ENCODE measurements around the gene VTI1A.

VTI1A gene

DNA sequence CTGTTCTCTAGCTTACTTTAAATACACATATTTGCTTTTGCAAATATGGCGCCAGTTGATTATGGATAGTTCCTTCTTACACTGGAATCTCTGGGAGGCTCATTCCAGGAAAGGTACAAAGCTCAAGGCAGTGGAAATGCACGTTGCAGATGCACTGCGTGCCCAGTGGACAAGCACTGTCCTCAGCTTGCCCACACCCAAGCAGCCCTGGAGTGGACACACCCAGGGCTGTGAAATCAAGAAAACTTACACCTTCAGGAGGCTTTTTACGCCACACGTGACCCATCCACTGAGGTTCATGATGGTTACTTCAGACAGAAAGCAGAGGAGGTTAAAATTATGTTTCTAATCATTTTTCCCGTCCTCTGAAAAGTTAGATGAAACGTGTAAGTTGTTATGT is 248.5 kb downstream of the VTI1A start:
- DNase-seq, result no peak

DNA sequence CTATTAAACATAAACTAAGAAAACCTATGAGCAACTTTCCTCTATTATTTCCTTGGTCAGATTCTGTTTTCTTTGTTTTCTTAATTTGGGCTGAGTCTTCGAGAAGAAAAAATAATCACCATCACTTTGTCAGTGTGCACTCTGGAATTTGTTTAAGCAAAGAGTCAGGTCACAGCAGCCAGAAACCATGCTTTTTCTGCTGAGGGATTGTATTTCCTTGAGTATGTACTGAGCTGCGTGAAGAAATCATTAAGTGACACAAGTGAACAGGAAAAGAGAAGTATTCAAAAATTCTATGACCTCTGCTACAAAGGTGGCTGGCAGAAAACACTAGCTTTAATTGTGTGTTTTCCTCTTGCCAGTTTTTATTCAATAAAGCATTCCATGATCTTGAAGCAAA is 249.6 kb downstream of the VTI1A start:
- DNase-seq, result no peak

DNA sequence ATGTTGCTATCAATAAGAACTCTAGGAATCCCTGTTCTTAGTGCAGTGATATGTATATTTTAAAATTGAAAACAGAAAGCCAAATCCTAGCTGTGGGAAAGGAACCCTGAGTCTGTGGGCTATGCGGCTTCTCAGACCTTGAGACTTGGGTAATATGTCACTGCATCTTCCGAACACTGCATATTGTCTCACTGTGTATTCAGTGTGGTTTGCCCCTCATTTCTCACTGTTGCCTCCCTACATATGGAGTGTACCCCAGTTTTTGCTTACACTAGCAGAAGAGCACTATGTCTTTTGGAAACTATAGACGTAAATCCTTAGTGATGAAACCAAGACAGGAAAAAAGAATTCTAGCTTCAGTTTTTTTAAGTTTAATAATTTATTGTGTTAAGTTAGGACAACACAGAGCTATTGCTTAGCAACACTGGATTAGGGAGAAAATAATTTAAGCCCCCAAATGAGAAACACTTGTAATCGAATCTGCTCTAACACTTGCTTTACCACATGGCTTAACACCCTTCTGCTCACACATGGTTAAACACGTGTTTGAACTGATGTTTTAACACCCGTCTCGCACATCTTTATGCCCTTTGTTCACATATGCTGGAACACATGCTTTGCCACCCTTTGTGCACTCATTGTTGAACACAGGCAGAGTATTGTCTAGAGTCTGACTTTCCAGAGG is 251.3 kb downstream of the VTI1A start:
- DNase-seq, result no peak

DNA sequence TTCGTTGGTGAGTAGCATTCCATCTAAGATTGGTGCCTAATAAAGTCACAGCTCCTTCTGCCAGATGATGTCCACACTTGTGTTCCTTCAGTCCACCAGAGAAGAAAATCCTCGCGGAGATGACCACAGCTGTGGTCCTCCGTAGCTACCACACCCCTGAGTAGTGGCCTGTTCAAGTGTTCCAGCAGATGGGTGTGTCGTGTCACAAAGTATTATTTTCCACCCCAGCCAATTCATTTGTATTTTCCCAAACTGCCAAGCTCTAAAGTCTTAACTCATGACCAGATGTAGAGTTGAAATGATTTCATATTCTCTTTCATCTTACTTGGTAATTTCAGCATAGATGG is 251.8 kb downstream of the VTI1A start:
- no peak for DNase-seq

DNA sequence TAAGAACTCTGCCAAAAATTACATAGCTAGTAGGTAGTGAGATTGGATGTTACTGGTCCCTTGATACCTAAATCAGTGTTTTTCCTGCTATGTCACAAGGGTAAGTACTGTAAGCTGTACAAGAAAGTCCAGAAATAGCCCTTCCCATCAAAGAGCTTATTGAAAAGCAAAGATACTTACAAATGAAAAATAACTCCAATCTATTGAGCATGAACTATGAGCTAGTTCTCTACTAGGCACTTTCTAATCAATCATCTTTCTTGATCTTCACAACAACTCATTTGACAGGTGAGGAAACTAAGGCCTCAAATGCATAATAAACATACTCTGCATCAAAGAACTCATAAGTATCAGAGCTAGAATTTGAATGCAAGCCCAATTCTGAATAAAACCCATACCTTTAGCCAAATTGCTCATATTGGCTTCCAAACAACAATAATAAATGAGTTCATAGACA is 253.2 kb downstream of the VTI1A start:
- no peak for DNase-seq

DNA sequence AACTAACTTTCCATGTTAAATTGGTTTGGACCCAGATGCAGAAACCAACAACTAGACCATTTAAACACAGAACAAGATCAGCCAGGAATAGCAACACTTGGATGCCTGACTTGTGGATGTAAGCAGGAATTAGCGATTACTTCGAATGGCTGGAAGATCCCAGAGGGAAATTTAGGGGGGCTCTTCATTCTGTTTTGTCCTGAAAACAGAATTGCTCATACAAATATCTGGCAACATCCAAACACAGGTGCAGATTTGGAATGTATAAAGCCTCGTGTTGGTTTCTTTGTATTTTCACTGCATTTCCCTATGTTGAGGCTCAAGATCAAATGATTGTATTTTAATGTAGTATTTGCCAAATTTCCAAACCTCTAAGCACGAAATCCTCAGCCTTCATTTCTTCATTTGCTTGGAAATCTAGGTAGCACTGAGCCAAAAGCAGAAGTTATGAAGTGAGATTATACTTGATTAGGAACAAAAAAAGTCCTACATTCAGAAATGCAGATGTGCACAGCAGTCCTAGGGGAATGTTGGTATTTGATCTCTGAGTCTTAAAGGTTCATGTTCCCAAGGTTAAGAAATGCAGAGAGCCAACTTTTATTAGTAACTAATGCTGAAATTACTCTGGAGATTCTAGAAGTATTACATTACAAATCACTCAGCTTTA is 254.3 kb downstream of the VTI1A start:
- DNase-seq, result no peak

GRCh38 chr10:112701878-112702255 is 254.9 kb downstream of the VTI1A start:
- no peak for DNase-seq

- DNase-seq, result no peak
These were observed 259.6 kb downstream of the VTI1A start for GRCh38 chr10:112706577-112706976.

- no peak for DNase-seq
These were observed 261.4 kb downstream of the VTI1A start for GRCh38 chr10:112708461-112708860.

- no peak for DNase-seq
These were observed 263.5 kb downstream of the VTI1A start for GRCh38 chr10:112710528-112710927.

GRCh38 chr10:112711366-112711765 is 264.4 kb downstream of the VTI1A start:
- DNase-seq, result no peak

DNA sequence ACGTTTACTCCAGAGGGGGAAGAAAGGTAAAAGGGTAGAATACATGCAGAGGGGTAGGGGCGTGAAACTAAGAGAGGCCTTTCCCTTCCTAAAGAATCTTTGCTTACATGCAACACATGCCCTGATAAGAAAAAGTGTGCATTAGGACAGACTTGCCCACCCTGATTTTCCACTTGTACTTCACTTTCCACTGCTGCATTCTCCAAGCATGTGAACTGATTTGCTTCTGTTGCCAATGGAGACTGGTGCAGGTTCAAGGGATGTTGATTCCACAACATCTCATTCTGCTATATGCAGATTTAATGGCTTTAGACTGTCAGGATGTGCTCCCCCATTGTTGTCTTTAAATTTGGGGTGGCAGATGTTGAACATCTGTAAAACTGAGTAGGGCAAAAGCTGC is 265.5 kb downstream of the VTI1A start:
- DNase-seq, result no peak

GRCh38 chr10:112713411-112713810 is 266.4 kb downstream of the VTI1A start:
- DNase-seq, result no peak

GRCh38 chr10:112715581-112715980 is 268.6 kb downstream of the VTI1A start:
- DNase-seq, result no peak

DNA sequence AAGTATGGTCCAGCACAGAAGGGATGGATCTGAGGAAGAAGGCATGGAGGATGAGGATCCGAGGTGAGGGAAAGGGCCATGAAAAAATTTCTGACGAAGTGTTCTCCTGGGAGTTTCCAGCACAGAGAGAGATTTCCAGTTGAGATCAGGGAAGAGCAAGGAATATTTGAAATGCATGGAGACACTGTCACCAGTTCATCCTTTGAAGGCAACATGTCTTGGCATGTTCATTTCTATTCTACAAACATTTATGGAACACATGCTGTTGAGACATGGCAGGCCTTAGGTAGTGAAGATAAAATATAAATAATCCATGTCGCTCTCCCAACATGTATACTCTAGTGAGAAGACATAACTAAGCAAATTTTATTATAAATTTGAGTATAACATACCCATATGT is 269.1 kb downstream of the VTI1A start:
- DNase-seq, result no peak

DNA sequence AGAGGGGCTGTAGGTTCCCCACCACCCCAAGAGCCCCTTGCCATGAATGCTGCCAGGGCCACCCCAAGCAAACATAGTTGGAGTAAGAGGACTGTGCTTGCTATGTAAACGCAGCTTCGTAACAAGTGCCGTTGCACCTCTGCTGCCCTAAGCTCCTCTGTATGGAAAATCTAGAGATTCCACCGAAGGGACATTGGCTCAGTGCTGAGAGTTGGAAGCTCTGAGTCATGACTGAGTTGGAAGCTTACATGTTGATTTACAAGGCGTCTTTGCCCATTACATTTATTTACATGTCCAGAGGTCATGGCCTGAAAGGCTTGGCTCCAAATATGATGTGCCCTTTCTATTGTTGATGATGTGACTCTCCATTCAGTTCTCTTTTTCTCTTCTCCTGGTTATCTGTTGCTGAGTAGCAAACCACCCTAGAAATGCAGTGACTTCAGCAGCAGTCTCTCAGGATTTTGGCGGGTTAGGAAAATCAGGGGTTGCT is 270.0 kb downstream of the VTI1A start:
- DNase-seq, result no peak

- DNase-seq, result no peak
These were observed 273.2 kb downstream of the VTI1A start for GRCh38 chr10:112720178-112720577.

DNA sequence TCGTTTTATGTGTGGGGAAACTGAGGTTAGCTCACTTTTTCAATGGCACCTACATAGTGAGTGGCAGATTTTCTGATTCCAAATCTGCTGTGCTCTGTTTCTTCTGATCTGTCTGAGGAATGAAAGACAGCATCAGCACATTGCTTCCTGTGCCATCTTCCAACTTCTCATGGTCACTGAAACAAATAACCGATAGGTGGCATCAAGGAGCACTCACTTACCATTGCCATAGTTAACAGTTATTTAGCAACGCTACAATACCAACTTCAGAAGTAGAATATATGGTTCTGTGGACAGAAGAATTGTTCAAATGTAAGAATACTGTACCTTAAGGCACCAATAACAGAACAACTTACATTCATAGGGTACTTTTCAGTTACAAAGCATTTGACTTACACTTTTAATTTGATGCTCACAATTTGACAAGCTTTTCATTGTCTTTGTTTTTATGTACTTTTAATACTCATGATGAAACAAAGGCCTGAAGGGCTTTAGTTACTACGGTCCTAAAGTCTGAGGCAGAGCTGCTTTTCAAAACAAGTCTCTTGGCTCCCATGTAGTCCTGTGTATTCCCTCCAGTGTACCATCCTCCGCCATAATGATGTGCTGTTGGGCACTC is 274.2 kb downstream of the VTI1A start:
- DNase-seq, result no peak

DNA sequence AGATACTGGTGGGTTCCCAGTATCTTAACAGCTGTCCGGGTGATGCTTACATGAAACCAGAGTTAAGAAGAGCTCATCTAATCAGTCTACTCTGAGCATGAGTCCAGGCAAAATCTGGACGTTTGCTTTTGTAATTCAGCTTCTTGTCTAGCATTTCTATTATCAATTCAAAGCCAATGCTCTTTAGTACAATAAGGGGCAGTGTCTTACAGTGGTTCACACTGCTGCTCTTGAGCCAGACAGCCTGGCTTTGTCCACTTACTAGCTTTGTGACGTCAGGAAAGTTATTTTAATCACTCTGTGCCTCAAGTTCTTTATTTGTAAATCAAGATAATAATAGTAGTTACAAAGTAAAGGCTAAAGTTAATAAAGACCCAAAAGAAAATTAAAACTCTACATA is 275.7 kb downstream of the VTI1A start:
- no peak for DNase-seq

DNA sequence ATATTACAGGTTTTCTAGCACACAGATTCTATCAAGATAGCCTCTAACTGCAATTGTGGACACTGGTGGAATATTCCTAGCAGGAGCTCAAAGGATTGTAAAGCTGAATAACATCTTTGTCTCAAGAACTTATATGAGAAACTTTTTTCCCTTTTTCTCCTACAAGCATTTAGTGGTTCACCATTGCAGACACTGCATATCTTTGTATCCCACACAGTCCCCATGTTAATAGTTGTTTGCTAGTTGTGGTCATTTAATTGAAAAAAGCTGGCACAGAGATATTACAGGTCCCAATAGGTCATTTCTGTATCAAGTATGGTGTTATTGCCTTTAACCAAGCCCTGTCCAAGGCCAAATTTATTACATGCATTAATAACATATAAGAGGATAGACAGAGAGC is 276.9 kb downstream of the VTI1A start:
- DNase-seq, result no peak

- DNase-seq, result no peak
These were observed 277.5 kb downstream of the VTI1A start for GRCh38 chr10:112724404-112724991.

- DNase-seq, result no peak
These were observed 281.3 kb downstream of the VTI1A start for GRCh38 chr10:112728118-112728883.

DNA sequence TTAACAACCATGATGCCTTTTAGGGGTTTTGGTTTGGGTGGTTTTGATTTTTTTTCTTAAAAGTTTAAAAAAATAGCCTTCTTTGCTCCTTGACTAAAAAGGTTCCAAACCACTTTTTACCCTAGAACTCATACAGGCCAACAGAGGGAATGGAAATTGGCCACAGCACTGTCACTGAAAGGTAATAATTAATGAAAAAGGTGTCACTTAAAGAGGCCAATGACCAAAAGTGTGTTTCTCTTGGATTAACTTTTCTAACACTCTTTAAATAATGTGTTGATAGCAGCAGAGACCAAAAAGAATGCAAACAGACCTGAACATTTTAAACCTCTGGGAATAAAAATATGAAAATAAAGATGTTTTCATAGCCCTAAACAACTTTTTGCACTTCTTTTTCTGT is 282.0 kb downstream of the VTI1A start:
- DNase-seq, result no peak
